ENCODE results near the gene GVQW3. TPM values are rescaled to one million over a fixed set of nuclear protein-coding genes. Genes with fewer than 3 reads are reported as not detected.

The GVQW3 gene
- polyA plus RNA-seq, 3 donors: 0.15 to 1.1 TPM; not detected in 1

DNA sequence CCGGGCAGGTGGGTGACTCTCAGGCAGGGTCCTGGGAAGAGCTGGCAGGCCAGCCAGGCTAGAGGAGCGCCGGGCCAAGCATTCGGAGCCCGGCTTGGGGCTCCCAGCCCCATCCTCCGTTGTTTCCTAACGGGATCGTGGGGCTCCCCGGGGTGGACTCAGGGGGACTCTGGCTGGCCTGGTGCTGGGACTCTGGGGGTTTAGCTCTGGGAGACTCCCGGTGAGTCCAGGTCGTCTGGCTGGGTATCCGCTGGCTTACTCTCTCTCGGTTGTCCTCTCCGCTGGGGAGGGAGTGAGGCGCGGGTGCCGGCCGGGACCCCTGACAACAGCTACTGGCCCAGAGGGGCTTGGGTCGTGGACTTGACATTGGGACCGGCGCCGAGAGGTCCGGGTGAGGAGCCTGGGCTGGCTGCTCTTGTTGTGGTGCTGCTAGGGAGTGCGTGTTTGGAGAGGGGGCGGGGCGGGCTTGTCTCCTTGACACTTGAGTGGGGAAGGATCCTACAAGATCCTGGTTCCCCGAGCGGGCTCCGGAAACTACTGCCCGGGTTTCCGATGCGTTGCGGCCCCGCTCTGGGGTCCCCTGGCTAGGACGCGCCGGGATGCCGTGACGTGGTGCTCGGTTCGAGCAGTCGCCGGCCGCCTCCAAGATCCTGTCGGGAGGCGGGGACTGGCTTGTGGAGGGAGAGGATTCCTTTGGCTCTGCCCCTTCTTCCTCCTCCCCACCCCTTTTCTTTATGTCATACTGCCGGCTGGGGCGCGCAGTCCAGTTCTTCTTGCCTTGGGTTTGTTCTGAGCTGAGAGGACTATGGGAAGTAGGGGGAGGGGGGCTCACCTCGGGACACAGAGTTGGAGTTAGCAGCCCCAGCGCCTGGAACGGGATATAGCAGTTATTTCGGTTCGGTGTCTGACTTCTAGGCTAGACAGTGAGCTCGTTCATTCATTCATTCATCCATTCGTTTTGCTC lies 64.3 kb downstream of the GVQW3 start:
- Mint-ChIP-seq H3K4me1 (peaks cover 19% of the 10 kb centered on the region), H3K27ac (peak overlapping the region; percentile 90 to 98 (median 97)), H3K9me3 (no peaks in the 10 kb centered on the region), H3K36me3 (peaks cover 26 to 35% of the 10 kb centered on the region in 2 donors), H3K4me3 (peak overlapping the region; percentile 96 to 97), H3K27me3 (ENCODE audit: low read depth in 3 of 3) (no peaks in the 10 kb centered on the region)
- Histone ChIP-seq H3K36me3 (replicated peaks in 1 of 2; ENCODE audit: control insufficient read depth in 1 of 2, insufficient read depth in 2 of 2, low read length in 2 of 2) (peaks cover 18 to 36% of the 10 kb centered on the region in 2 donors), H3K9ac (ENCODE audit: insufficient read depth, low read length, poor library complexity, severe bottlenecking) (peak overlapping the region; percentile 94), H3K4me2 (replicated peaks; ENCODE audit: extremely low read depth, low read length, poor library complexity, severe bottlenecking) (peak overlapping the region; percentile 96), H2AFZ (ENCODE audit: insufficient read depth, low read depth, low read length, poor library complexity, severe bottlenecking) (peak overlapping the region; percentile 99), H3K27ac (ENCODE audit: low read depth in 1 of 2, low read length in 2 of 2) (peak overlapping the region; percentile 81 to 98), H3K9me3 (replicated peaks in 1 of 2; ENCODE audit: control insufficient read depth in 1 of 2, insufficient read depth in 1 of 2, low read length in 2 of 2) (no peaks in the 10 kb centered on the region), H3K4me1 (ENCODE audit: control insufficient read depth in 1 of 2, insufficient read depth in 2 of 2, low read length in 2 of 2) (peaks cover 16 to 25% of the 10 kb centered on the region in 2 donors), H3K4me3 (replicated peaks in 1 of 3; ENCODE audit: low read depth in 2 of 3, low read length in 3 of 3) (peak overlapping the region; percentile 69 to 100 (median 99)), H3K79me2 (ENCODE audit: insufficient read depth, low read length) (peaks cover 54% of the 10 kb centered on the region), H4K20me1 (ENCODE audit: insufficient read depth, low read length) (peaks cover 25% of the 10 kb centered on the region), H3K27me3 (ENCODE audit: control insufficient read depth in 2 of 2, insufficient read depth in 2 of 2, low read length in 2 of 2) (no peaks in the 10 kb centered on the region)
- TF ChIP-seq, protein P1, sequence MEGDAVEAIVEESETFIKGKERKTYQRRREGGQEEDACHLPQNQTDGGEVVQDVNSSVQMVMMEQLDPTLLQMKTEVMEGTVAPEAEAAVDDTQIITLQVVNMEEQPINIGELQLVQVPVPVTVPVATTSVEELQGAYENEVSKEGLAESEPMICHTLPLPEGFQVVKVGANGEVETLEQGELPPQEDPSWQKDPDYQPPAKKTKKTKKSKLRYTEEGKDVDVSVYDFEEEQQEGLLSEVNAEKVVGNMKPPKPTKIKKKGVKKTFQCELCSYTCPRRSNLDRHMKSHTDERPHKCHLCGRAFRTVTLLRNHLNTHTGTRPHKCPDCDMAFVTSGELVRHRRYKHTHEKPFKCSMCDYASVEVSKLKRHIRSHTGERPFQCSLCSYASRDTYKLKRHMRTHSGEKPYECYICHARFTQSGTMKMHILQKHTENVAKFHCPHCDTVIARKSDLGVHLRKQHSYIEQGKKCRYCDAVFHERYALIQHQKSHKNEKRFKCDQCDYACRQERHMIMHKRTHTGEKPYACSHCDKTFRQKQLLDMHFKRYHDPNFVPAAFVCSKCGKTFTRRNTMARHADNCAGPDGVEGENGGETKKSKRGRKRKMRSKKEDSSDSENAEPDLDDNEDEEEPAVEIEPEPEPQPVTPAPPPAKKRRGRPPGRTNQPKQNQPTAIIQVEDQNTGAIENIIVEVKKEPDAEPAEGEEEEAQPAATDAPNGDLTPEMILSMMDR (IDR thresholded peaks at IDR 0.05): no peak
- peak; percentile 55 to 64 (median 56) for DNase-seq
- WGBS (ENCODE audit: insufficient coverage): 0% methylated on average over 37 of the region's 56 CpGs
- intact Hi-C loops (cut with micrococcal nuclease): loop anchor here in 1 of 2 donors (2.0 kb wide), 1 partner anchor 65 kb away; the partner anchor contains the start of genes GVQW3 and THAP12

DNA sequence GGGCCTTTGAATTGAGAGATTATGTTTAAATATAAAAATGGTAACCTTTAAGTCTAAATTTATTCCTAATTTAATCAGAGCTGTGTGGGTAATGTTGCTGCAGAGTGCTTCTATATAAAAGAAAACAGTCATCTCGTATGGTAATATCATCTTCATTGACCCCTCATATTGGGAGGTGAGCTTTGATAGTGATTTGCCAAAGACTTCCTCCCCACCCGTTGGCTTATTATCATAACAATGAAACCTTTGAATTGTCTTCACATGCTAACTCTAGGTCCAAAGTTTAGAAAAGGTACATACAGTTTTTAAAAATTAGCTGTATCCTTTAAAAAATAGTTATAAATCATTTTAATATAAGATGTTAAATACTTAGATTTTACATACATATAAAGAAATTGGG lies 67.4 kb downstream of the GVQW3 start:
- no CpG with 5 or more reads among the region's 2 CpGs for WGBS (ENCODE audit: insufficient coverage)
- H3K27me3 ChIP-seq (ENCODE audit: control insufficient read depth in 2 of 2, insufficient read depth in 2 of 2, low read length in 2 of 2): no peaks in the 10 kb centered on the region
- TF ChIP-seq, protein P1 (IDR thresholded peaks at IDR 0.05): no peak
- no peak overlapping the region for H3K9ac ChIP-seq (ENCODE audit: insufficient read depth, low read length, poor library complexity, severe bottlenecking)
- H3K9me3 Mint-ChIP-seq: no peaks in the 10 kb centered on the region
- H3K36me3 ChIP-seq (replicated peaks in 1 of 2; ENCODE audit: control insufficient read depth in 1 of 2, insufficient read depth in 2 of 2, low read length in 2 of 2): peaks cover 40 to 66% of the 10 kb centered on the region in 2 donors
- no peak overlapping the region for H3K4me2 ChIP-seq (replicated peaks; ENCODE audit: extremely low read depth, low read length, poor library complexity, severe bottlenecking)
- peaks cover 17% of the 10 kb centered on the region for H3K4me1 Mint-ChIP-seq
- peaks cover 25% of the 10 kb centered on the region for H4K20me1 ChIP-seq (ENCODE audit: insufficient read depth, low read length)
- peaks cover 13 to 19% of the 10 kb centered on the region in 2 donors for H3K4me1 ChIP-seq (ENCODE audit: control insufficient read depth in 1 of 2, insufficient read depth in 2 of 2, low read length in 2 of 2)
- H3K4me3 Mint-ChIP-seq: no peak overlapping the region
- H2AFZ ChIP-seq (ENCODE audit: insufficient read depth, low read depth, low read length, poor library complexity, severe bottlenecking): no peak overlapping the region
- no peak overlapping the region for H3K27ac Mint-ChIP-seq
- no peak overlapping the region for H3K27ac ChIP-seq (ENCODE audit: low read depth in 1 of 2, low read length in 2 of 2)
- intact Hi-C loops (cut with micrococcal nuclease): no loop called here
- no peak for DNase-seq
- H3K27me3 Mint-ChIP-seq (ENCODE audit: low read depth in 3 of 3): no peaks in the 10 kb centered on the region
- H3K79me2 ChIP-seq (ENCODE audit: insufficient read depth, low read length): peaks cover 48% of the 10 kb centered on the region
- H3K9me3 ChIP-seq (replicated peaks in 1 of 2; ENCODE audit: control insufficient read depth in 1 of 2, insufficient read depth in 1 of 2, low read length in 2 of 2): no peaks in the 10 kb centered on the region
- H3K36me3 Mint-ChIP-seq: peaks cover 47 to 56% of the 10 kb centered on the region in 2 donors
- no peak overlapping the region for H3K4me3 ChIP-seq (replicated peaks in 1 of 3; ENCODE audit: low read depth in 2 of 3, low read length in 3 of 3)
